UCSD-AML1 (cell line): ENCODE measurements around the gene UVSSA.
"Not testable (repeated sequence)": the region's sequence is repeated elsewhere in the genome, so short reads cannot be mapped to it uniquely, and the experiment has no call there.

Source experiments
- DNase-seq: peaks from one replicate; lab custom pipeline; 2025; ENCODE audit not compliant: unreplicated experiment; lab: John Stamatoyannopoulos, UW

Gene UVSSA

GRCh38 chr4:1417522-1418390 lies 70.7 kb downstream of the UVSSA start:
- no peak for DNase-seq

DNA sequence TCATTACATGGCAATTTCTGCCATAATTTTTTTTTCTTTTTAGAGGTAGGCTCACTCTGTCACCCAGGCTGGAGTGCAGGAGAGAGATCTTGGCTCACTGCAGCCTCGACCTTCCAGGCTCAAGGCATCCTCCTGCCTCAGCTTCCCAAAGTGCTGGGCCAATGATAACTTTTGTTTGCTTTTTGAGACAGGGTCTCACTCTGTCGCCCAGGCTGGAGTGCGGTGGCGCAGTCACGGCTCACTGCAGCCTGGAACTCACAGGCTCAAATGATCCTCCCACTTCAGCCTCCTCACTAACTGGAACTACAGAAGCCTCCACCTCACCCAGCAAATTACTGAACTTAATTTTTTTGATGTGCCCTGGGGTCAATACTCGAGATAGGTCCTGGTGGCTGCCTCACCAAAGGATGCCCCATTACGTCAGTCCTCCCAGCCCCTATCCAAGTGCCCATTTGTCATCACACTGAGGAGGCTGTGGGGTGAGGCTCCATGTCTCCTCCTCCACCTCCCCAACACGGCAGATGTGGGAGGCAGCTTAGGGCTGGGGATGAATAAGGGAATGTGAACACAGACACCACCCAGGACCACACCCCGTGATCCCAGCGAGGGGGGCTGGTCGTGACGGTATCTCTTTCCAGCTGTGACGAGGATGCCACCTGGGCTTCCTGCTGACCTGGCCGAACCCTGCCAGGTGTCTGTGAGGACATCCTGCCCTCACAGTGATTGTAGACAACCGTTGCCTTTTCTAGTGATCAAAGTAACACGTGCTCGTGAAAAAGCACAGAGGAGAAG lies 71.7 kb downstream of the UVSSA start:
- no peak for DNase-seq

GRCh38 chr4:1419708-1420107 lies 72.7 kb downstream of the UVSSA start:
- no peak for DNase-seq

GRCh38 chr4:1421657-1422056 lies 74.6 kb downstream of the UVSSA start:
- no peak for DNase-seq

DNA sequence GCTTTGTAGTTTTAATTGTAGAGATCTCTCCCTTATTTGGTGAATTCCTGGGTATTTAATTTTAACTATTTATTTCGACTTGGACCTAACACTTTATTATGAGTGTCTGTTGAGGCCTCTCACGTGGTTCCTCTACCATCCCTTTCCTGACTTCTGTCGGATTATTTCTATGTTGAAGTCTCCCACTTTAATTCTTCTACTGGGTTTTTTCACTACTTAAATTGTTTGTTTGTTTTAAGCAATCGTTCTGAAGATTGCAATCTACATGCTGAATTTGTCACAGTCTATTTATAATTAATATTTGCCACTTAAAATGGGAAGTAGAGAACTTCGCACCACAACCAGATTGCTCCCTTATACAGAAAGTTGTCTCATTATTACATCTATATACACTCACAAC lies 80.0 kb downstream of the UVSSA start:
- DNase-seq: no peak

GRCh38 chr4:1443688-1444172 lies 96.7 kb downstream of the UVSSA start:
- not testable (repeated sequence) for DNase-seq
